HG03520 (cell line): ENCODE results near the gene ZNF10.

ENCODE experiments used
- ATAC-seq: cut with Tn5 transposase; IDR thresholded peaks from one replicate; pipeline ENCODE4 v1.9.1; 2021; ENCODE audit warnings: mild to moderate bottlenecking, moderate library complexity; ENCODE audit not compliant: unreplicated experiment

The ZNF10 gene

GRCh38 chr12:133192847-133193246 lies 62.4 kb downstream of the ZNF10 start:
- no peak for ATAC-seq

GRCh38 chr12:133201888-133202287 lies 71.5 kb downstream of the ZNF10 start:
- no peak for ATAC-seq

- no peak for ATAC-seq
These were observed 72.3 kb downstream of the ZNF10 start for GRCh38 chr12:133202493-133203343.

- ATAC-seq = no peak
These were observed 73.2 kb downstream of the ZNF10 start for GRCh38 chr12:133203344-133204263.

GRCh38 chr12:133204264-133204603 lies 73.8 kb downstream of the ZNF10 start:
- ATAC-seq = no peak

GRCh38 chr12:133206390-133206789 lies 76.0 kb downstream of the ZNF10 start:
- ATAC-seq = no peak
